ENCODE measurements around the gene DUS2. TPM values are rescaled to one million over a fixed set of nuclear protein-coding genes. Genes with fewer than 3 reads are reported as not detected.
"Not testable (repeated sequence)": the region's sequence is repeated elsewhere in the genome, so short reads cannot be mapped to it uniquely, and the experiment has no call there.

The DUS2 gene
- polyA plus RNA-seq, 12 donors: 9.8 to 13.9 (median 11.8) TPM; not detected in 2

DNA sequence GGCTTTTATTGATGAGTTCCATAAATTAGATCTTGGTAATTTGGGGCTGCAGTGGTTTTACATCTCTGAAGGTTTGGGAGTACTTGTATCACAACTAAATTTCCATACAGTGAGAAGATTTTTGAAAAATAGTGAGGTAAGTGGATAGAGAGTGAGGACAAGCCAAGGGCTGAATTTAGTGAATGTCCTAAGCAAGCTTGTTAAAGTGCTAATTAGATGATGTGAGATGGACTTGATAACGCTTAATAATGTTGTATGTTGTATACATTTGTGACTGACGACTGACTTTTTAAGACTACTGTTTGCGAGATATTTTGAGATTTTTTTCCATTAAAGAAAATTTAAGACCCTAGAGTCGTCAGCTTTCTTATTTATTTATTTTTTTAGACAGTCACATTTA, 66.0 kb downstream of the DUS2 start:
- no peak for DNase-seq

DNA sequence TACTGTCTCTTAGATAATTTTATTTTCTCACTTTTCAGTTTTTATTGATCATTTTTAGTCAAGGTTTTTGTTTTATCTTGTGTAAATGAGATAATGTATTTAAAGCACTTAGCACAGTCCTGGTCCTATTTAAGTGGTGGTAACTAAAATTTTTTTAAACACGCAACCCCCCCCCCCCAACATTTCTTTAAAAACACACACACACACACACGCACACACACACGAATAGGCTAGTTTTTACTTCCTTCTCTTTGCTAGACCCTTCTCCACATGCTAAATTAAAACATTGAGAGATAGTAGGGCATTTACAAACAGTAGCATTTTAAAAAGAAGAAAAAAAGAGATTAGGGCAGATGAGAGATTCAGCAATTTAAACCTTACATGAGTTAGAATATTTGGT, 67.0 kb downstream of the DUS2 start:
- no peak for DNase-seq

- DNase-seq: no peak
Observed at GRCh38 chr16:68090533-68090932, 67.4 kb downstream of the DUS2 start.

- no peak for DNase-seq
Observed at GRCh38 chr16:68091380-68092261, 68.5 kb downstream of the DUS2 start.

DNA sequence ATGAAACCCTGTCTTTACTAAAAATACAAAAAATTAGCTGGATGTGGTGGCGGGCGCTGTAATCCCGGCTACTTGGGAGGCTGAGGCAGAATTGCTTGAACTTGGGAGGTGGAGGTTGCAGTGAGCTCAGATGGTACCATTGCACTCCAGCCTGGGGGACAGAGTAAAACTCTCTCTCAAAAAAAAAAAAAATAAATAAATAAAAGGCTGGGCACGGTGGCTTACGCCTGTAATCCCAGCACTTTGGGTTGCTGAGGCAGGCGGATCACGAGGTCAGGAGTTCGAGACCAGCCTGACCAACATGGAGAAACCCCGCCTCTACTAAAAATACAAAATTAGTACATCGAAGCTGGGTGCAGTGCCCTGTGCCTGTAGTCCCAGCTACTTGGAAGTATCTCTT, 69.2 kb downstream of the DUS2 start:
- not testable (repeated sequence) for DNase-seq

DNA sequence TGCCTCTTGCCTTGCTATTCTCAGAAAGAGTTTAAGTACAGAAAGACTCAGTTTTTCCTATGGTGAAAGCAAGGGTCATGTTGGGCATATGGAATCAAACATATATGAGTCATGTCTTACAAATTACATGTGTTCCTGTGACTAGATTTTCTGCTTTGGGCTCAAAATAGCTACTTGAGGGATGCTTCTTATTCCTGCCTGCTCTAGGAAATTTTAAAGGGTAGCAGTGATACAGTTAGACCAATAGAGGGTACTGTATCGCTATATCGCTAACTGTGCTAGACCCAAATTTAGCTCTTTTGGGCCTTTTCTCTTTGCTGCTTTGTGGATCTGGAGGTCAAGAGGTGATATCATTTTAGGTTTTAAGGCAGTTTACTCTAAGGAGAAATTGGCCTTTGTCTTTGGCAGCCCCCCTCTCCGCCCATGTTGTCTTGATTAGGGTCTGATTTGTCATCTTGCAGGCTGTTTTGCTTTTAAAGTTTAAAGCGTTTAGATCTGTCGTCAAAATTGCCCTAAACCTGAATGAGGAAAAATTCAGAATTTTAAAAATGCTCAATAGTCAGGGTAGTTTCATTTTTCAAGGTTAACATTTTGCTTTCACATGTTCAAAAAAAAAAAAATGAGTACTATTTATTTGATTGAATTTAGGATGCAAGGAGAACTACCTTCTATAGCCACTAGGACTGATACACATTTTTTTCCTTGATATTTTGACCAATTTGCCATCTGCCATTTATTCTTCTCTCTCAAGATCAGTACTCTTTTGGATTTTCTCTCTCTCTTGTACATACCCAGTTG, 70.9 kb downstream of the DUS2 start:
- no peak for DNase-seq

DNA sequence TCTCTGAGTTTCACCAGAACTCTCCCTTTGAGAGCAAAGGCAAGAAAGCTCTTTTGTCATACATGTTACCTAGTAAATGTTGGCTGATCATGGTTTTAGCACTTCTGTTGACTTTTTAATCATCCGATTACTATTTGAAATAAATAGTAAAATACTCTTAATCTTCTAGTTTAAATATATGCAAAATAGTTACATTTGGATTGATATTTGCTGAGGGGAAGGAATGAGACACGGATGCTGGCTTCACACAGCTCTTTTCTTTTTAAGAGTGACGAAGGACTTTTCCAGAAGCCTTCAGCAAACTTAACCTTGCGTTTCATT, 71.5 kb downstream of the DUS2 start:
- DNase-seq: no peak

DNA sequence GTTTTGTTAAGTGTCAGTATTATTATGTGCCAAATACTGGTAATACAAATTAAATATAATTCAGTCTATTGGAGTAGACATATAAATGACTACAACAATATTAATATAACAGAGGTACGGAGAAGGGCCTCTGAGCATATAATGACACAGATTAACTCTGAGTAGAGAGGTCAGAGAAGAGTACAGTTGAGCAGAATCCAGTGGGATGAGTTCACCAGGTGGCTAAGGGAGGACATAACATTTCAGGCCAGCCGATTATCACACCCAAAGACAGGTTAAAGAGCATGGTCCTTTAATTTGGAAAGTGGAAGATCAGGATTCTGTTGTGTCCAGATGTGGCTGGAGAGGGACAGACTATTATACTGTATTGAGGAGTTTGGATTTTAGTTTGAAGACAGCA, 73.4 kb downstream of the DUS2 start:
- DNase-seq: no peak

DNA sequence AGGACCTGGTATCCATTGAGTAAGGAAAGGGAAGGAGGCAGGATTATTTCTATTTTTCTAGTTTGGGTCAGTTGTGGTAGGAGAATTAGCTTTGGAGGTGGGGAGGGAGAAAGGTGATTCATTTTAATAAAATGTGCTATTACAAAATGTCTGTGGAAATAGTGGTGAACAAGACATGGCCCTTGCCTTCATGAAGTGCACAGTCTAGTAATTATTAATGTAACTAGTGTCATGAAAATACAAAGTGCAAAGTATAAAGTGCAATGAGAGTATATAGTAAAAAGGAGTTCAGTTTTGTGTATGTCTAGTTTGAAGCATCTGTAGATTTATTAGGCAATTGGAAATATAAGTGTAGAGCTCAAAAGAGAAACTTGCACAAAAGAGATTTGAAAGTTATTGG, 74.0 kb downstream of the DUS2 start:
- DNase-seq: no peak

DNA sequence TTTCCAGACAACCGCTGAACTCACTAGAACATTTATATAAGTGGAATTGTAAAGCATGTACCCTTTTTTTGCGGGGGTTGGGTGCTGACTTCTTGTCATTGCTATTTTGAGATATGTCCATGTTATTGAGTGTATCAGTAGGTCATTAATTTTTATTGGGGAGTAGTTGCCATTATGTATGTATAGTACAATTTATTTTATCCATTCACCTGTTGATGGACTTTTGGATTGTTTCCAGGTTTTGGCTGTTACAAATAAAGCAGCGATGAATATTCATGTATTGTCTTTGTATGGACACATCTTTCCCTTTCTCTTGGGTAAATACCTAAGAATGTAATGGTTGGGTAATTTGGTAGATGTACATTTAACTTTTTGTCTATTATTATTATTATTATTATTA, 74.8 kb downstream of the DUS2 start:
- DNase-seq: no peak

GRCh38 chr16:68100488-68100887, 77.4 kb downstream of the DUS2 start:
- no peak for DNase-seq

- DNase-seq: no peak
Observed at GRCh38 chr16:68105611-68106010, 82.5 kb downstream of the DUS2 start.

DNA sequence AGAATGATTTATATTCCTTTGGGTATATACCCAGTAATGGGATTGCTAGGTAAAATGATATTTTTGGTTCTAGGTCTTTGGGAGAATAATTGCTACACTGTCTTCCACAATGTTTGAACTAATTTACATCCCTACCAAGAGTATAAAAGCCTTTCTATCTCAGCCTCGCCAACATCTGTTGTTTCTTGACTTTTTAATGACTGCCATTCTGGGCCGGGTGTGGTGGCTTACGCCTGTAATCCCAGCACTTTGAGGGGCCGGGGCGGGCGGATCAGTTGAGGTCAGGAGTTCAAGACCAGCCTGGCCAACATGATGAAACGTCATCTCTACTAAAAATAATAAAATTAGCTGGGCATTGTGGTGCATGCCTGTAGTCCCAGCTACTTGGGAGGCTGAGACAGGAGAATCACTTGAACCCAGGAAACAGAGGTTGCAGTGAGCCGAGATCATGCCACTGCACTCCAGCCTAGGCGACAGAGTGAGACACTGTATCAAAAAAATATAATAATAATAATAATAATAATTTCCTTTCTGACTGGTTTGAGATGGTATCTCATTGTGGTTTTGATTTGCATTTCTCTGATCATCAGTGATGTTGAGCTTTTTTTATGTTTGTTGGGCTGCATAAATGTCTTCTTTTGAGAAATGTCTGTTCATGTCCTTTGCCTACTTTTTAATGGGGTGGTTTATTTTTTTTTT, 84.3 kb downstream of the DUS2 start:
- DNase-seq: not testable (repeated sequence)

DNA sequence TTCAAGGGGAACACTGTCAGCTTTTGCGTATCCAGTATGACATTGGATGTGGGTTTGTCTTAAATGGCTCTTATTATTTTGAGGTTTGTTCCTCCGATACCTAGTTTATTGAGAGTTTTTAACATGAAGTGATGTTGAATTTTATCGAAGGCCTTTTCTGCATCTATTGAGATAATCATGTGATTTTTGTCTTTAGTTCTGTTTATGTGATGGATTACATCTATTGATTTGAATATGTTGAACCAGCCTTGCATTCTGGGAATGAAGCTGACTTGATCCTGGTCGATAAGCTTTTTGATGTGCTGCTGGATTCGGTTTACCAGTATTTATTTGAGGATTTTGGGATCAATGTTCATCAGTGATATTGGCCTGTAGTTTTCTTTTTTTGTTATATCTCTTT, 86.1 kb downstream of the DUS2 start:
- DNase-seq: not testable (repeated sequence)

DNA sequence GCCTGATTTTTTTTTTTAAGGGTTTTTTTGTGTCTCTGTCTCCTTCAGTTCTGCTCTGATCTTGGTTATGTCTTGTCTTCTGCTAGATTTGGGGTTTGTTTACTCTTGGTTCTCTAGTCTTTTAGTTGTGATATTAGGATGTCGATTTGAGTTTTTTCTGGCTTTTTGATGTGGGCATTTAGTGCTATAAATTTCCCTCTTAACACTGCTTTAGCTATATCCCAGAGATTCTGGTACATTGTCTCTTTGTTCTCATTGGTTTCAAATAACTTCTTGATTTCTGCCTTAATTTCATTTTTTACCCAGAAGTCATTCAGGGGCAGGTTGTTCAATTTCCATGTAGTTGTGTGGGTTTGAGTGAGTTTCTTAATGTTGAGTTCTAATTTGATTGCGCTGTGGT, 87.5 kb downstream of the DUS2 start:
- not testable (repeated sequence) for DNase-seq

DNA sequence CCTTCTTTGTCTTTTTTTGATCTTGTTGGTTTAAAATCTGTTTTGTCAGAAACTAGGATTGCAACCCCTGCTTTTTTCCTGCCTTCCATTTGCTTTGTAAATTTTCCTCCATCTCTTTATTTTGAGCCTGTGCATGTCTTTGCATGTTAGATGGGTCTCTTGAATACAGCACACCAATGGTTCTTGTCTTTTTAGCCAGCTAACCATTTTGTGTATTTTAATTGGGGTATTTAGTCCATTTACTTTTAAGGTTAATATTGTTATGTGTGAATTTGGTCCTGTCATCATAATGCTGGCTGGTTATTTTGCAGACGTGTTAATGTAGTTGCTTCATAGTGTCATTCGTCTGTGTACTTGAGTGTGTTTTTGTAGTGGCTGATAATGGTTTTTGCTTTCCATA, 88.3 kb downstream of the DUS2 start:
- DNase-seq: no peak

- DNase-seq: no peak
Observed at GRCh38 chr16:68113059-68113761, 90.1 kb downstream of the DUS2 start.

DNA sequence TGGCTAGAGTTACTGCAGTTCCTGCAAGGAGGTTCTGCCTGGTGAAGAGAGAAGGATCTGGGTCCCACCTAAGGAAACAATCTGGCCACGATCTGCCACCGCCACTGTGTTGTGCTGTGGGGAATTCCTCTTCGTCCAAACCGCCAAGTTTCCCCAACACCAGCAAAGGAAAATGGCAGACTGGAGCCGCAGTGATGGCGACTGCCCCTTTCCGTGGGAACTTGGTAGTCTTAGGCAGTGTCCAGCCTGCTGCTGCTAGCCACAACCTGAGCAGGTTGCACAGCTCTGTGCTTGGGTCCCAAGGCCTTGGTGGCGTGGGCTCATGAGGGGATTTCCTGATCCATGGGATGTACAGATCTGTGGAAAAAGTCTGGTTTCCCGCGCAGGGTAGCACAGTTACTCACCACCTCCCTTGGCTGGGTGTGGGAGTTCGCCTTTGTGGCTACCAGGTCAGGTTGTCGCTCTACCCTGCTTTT, 90.7 kb downstream of the DUS2 start:
- no peak for DNase-seq

- not testable (repeated sequence) for DNase-seq
Observed at GRCh38 chr16:68114939-68115338, 91.9 kb downstream of the DUS2 start.

DNA sequence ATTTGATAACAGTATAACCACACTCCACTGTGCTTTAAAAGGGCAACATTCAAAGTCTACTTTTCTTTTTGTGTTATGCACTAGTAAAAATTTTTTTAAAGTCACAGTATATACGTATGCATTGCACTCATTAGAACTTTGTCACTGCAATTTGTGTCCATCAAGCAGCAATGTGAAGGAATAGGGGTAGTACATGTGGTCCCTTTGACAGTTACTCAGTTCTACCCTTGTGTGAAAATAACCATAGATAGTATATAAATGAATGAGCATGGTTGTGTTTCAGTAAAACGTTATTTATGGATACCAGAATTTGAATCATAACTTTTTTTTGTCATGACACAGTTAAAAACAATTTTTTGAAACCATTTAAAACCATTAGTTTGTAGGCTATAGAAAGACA, 92.8 kb downstream of the DUS2 start:
- DNase-seq: no peak

DNA sequence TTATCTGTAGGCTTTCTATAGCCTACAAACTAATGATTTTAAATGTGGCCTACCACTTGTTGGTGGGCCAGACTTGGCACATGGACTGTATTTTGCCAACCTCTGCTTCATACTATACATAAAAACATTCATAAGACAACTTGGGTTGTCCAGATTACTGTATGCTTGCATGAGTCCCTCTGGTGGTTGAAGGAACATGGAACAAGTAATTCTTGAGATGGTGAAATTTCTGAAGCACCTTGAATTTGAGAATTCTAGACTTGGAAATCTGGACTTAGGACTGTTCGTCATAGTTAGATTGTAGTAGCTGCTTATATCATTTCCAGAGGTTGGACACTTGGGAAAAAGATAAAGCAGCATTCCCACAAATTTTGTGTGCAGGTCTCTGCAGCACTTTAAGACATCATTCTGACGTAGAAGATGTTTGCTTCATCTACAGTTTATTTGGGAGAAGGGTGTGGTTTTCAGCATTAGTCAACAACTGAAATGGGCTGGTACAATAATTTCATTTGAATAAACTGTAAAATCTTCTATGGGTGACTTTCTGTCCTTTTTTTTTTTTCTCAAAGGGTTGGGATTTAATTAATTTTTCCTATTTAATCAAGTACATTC, 93.3 kb downstream of the DUS2 start:
- DNase-seq: no peak

All from muscle of arm (tissue), 12 donors.